ENCODE measurements around the gene PLCXD3.

The PLCXD3 gene

DNA sequence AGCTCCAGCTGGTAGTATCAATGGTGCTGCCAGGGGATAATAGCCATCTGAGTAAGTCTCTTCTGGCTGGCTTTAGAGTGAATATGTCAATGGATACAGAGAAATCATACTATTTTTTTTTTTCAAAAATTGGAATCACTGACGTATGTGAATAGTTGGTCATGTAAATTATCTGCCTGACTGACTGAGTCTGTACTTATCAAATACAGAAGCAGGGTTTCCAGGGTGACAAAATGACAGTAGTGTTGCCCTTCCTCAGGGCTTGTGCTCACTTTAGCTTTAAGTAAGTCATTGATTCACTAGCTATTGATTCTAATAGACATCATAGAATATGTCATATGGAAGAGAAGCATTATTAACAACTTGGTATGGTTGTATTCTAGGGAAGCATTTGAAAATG lies 171.1 kb downstream of the PLCXD3 start:
- ChIA-PET POLR2A (no interaction called here), CTCF (no interaction called here)
- no peak overlapping the region for H3K4me3 ChIP-seq (ENCODE audit: low read depth, low read length)
- TF ChIP-seq, protein P1, sequence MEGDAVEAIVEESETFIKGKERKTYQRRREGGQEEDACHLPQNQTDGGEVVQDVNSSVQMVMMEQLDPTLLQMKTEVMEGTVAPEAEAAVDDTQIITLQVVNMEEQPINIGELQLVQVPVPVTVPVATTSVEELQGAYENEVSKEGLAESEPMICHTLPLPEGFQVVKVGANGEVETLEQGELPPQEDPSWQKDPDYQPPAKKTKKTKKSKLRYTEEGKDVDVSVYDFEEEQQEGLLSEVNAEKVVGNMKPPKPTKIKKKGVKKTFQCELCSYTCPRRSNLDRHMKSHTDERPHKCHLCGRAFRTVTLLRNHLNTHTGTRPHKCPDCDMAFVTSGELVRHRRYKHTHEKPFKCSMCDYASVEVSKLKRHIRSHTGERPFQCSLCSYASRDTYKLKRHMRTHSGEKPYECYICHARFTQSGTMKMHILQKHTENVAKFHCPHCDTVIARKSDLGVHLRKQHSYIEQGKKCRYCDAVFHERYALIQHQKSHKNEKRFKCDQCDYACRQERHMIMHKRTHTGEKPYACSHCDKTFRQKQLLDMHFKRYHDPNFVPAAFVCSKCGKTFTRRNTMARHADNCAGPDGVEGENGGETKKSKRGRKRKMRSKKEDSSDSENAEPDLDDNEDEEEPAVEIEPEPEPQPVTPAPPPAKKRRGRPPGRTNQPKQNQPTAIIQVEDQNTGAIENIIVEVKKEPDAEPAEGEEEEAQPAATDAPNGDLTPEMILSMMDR (IDR thresholded peaks at IDR 0.05; ENCODE audit: insufficient read depth, low read length, missing control alignments), result no peak
- DNase-seq (ENCODE audit: low read depth, low spot score), result no peak

DNA sequence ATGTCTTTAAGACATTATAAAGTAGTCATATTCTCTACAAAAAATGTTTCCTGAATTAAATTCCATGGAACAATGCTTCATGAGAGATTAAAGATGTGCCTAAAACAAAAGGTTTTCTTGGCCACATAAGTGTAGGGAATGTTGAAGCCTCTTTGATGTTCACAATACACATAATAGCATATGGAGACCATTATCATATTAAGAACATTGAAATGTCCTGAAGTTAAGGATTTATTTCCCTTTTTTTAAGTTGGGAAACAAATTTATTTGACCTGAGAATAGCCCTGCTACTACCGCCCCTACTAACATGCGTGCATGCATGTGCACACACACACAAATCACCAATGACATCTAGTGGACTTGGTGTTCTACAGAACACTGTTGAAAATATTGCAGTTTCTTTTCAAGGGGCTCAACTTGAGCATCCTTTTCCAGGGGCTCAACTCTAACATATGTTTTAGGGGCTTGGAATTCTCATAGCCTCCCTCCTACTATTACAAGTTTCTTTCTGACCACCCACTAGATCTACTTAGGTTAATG lies 172.2 kb downstream of the PLCXD3 start:
- ChIA-PET CTCF (no interaction called here), POLR2A (no interaction called here)
- no peak overlapping the region for H3K4me3 ChIP-seq (ENCODE audit: low read depth, low read length)
- TF ChIP-seq, protein P1 (IDR thresholded peaks at IDR 0.05; ENCODE audit: insufficient read depth, low read length, missing control alignments), result no peak
- no peak for DNase-seq (ENCODE audit: low read depth, low spot score)

DNA sequence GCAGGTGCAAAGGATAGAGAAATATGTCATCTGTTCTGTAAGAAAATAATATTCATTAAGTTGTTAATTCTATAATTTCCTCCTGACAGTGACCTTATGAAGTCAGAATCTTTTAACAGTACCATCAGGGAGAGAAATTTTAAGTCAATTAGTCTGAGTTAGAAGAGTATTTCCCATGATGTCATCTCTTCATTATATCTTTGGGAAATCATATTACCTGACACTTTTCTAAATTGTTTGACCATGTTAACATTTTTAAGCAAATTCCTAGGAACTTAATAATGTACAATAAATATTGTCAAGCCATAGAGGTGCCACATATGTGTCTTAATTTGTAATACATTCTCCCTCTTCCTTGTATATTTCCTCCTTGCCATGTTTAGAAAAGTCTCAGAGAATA lies 172.7 kb downstream of the PLCXD3 start:
- CTCF ChIA-PET, result no interaction called here
- POLR2A ChIA-PET, result no interaction called here
- TF ChIP-seq, protein P1 (IDR thresholded peaks at IDR 0.05; ENCODE audit: insufficient read depth, low read length, missing control alignments), result no peak
- DNase-seq (ENCODE audit: low read depth, low spot score), result no peak
- no peak overlapping the region for H3K4me3 ChIP-seq (ENCODE audit: low read depth, low read length)

DNA sequence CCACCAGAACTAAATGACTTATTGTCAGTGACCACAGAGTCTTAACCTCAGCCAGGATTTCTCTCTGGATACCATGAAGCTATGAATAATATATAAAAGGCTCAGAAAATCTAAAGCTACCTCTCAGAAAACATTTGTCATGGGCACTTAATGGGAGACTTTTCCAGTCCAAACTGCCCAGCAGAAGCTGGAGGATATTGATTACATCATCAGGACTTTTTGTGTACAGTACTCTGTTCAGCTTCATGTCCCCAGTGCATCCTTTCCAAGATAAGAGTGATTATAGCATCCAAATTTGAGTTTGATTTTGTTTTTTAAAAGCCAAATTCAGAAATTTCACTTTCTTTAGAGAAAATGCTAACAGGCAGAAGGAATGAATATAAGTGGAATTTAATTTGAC lies 173.2 kb downstream of the PLCXD3 start:
- TF ChIP-seq, protein P1 (IDR thresholded peaks at IDR 0.05; ENCODE audit: insufficient read depth, low read length, missing control alignments), result no peak
- CTCF ChIA-PET, result no interaction called here
- DNase-seq (ENCODE audit: low read depth, low spot score), result no peak
- POLR2A ChIA-PET, result no interaction called here
- H3K4me3 ChIP-seq (ENCODE audit: low read depth, low read length), result no peak overlapping the region

DNA sequence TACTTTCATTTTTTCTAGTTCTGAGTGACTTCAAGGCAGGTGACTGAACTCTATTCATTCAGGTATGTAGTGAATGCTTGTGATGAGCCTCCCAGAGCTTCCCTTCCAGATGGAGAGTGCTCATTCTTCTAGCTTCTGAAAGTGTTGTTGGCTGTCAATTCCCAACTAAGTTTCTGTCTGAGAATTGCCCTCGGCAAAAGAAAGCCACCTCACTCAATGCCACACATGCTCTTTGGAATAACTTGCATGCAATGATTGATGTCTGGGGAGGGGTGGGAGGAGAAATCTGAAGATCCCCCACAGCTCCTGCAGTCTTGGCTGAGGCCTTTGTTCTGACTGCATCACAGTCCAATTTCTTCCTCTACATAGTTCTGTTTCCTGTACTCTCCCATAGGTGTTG lies 173.9 kb downstream of the PLCXD3 start:
- ChIA-PET CTCF (interaction anchor here (0.6 kb wide), 1 partner anchor 507 kb away, joined by 3 read pairs; no protein-coding TSS in a partner anchor), POLR2A (no interaction called here)
- TF ChIP-seq, protein P1 (IDR thresholded peaks at IDR 0.05; ENCODE audit: insufficient read depth, low read length, missing control alignments), result no peak
- DNase-seq (ENCODE audit: low read depth, low spot score), result no peak
- H3K4me3 ChIP-seq (ENCODE audit: low read depth, low read length), result no peak overlapping the region

DNA sequence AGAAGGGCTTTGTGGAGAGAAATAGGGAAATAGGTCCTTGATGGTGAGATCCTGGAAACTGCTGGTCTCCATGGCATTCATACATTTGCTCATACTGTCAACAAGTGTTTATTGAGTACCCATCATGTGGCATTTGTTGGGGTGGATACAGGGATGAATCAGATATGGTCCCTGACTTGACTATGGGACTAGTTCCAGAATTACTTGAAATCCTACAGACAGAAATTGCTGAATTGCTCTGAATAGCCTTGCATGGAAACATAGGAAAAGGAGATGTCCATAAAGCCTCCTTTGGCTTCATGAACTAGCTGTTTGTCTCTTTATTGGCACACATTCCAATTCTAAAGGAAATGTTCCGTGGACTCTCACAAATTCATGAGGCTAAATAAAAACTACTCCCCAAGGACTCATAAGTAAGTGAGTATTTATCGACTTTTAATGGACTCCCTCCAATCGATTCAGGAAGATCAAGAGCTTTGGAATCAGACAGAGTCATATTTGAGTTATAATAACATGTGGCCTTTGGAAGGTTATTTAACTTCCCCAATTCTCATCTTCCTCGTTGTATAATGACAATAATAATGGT lies 174.7 kb downstream of the PLCXD3 start:
- ChIA-PET POLR2A (no interaction called here), CTCF (no interaction called here)
- DNase-seq (ENCODE audit: low read depth, low spot score), result no peak
- H3K4me3 ChIP-seq (ENCODE audit: low read depth, low read length), result no peak overlapping the region
- TF ChIP-seq, protein P1 (IDR thresholded peaks at IDR 0.05; ENCODE audit: insufficient read depth, low read length, missing control alignments), result no peak
